Left renal pelvis (tissue), 4 donors: ENCODE measurements around the gene KRT1. TPM values are rescaled to one million over a fixed set of nuclear protein-coding genes. Genes with fewer than 3 reads are reported as not detected.

Source experiments
- DNase-seq, 4 donors: peaks; one replicate each; pipeline ENCODE4 v3.0.0-alpha.2; 2013; ENCODE audit warnings: low read depth in 4 of 4, low spot score in 3 of 4
- polyA plus RNA-seq, 4 donors: library from polyadenylated mRNA; unstranded; fragments of 120-200 nt; gene quantifications; one replicate each; pipeline ENCODE4 v1.2.1, GENCODE V29; 2013; ENCODE audit not compliant: insufficient read length in 4 of 4

The KRT1 gene
- polyA plus RNA-seq, 4 donors = 0.34 to 2.5 (median 0.39) TPM

GRCh38 chr12:52643233-52644077, 36.8 kb downstream of the KRT1 start:
- DNase-seq = no peak

DNA sequence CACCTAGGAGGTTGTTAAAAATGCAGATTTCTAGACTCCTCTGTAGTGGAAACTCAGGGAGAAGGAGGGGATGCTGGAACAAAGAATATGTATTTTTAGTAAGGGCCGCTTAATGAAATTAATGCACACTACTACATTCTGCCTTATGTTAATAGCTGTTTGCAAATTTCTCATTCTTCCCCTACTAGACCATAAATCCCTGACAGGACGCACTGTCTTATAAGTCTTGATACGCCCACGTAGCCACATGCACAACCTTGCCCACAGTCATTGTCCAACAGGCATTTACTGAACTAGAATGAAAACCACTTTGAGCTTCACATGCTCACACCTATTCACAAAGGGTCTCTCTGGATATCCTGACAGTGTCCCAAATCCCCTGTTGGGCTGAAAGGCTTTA, 38.7 kb downstream of the KRT1 start:
- no peak for DNase-seq

- DNase-seq = no peak
Observed at GRCh38 chr12:52637299-52637698, 42.9 kb downstream of the KRT1 start.

- no peak for DNase-seq
Observed at GRCh38 chr12:52636592-52637258, 43.5 kb downstream of the KRT1 start.

DNA sequence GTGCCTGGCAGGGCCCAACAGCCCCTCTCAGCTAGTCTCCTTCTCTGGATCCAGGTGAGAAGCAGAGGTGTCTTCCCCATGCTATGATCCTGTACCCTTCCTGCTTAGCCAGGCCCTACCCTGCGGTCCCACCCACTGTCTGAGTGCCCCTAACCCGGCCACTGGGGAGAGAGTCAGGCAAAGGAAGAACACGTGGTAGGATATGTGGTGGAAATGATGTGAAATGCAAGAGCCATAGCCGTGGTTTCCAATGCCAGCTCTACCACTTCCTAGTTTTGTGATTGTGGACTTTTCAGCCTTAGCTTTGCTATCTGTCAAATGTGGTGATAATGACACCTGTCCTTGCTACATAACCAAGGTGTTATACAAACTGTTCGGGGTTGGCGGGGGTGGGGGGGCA, 44.0 kb downstream of the KRT1 start:
- DNase-seq = no peak

GRCh38 chr12:52634266-52635056, 45.7 kb downstream of the KRT1 start:
- DNase-seq = no peak

DNA sequence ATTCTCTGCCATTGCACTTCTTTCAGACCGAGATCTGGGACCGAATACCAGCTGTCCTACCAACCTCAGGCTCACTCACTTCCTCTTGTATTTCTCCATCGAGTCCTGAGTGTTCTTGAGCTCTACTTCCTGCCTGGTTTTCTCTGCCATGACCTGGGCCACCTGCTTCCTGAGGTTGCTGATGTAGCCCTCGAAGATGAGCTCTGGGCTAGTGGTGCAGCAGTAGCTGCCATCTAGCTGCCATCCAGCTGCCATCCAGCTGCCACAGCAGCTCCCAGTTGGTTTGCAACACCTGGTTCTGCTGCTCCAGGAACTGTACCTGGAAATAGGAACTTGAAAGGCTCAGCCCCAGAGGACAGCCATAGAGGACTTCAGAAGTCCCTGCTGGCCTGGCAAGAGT, 46.8 kb downstream of the KRT1 start:
- DNase-seq = no peak

DNA sequence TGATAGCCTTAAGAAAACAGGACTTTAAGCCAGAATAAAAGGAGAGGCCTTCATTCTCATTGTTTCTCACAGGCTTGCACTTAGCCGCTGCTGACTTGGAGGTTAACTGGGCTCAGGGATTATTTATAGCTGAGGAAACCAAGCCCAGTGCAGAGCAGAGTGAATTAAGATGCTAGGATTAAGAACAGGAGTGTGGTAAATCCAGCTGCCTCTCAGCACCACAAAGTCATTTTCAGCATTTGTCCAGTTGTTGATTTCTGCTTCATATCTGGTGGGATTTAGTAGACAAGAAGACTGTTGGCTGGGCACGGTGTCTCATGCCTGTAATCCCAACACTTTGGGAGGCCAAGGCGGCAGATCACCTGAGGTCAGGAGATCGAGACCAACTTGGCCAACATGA, 47.6 kb downstream of the KRT1 start:
- DNase-seq = peak in 2 of 4 donors; percentile 10 to 12

GRCh38 chr12:52631676-52632459, 48.3 kb downstream of the KRT1 start:
- no peak for DNase-seq

DNA sequence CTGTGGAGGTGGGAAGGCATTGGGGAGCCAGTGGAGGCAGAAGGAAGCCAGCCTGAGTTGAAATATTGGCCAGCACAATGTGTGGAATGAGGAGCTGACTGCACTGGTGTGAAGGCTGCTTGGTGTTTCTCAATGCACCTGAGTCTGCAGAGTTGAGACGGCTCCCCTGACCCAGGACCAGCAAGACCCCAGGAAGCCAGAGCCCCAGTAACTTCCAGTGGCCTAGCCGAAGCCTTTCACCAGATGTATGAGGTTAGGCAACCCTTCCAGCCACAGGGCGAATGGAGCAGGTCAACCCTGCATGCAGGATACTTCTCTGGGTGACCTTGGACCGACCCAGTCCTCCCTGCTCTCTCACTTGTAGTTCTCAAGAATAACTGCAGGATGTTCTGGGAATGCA, 48.9 kb downstream of the KRT1 start:
- DNase-seq = no peak

DNA sequence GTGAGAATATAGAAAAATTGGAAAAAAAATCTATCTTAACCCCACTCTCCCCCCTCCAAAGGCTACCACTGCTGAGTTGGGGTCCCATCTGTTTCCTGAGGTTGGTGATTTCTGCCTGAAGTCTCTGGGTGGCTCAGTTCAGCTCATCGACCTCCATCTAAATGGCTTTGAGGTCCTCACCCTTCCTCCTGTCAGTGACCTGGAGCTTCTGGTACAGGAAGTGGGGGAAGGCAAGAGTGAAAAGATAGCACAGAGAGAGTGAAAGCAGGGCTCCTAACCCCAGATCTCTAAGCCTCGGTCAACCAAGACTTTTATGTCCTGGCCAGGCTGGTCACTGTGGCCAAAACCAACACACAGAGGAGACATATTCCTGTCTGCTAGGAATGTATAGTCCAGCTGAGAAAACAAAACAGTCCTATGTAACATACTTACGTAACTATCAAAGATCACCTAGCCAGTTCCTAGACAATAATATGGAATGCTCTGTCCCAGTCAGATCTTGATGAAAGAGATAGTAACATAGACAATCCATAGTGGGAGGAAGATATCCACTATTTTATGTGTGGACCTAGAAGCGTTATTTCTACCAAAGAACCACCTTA, 49.5 kb downstream of the KRT1 start:
- no peak for DNase-seq

GRCh38 chr12:52630008-52630500, 50.2 kb downstream of the KRT1 start:
- DNase-seq = no peak

DNA sequence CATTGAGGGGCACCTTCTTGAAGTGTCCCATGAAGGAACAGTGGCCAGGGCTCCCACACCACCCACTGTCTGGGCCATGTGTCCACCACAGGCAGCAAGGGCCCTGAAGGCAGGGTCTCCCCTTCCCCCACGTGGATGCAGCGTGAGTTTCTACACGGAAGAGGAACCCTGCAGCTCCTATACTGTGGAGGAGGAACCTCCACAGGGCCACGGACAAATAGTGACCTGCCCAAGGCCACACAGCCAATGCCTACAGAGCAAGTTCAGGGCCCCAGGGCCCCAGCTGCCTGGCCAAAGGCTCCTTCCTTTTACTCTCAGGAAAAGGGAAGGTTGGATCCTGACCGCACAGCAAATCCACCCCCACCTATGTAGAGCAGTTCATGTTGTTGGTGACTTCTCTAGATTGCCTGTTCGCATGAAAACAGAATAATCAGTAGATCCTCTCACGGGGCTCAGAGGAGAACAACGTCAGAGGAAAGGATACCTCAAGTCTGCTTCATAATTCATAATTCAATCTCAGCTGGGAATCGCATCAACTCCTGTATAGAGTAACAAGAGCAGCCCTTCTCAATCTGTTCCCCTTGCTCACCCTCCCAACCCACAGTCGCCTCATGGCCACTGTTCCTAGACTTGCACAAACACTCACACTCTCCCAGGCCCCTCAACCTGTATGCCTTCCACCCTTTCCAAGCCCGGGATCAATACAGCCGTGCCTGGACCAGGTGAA, 50.8 kb downstream of the KRT1 start:
- DNase-seq = no peak

- DNase-seq = no peak
Observed at GRCh38 chr12:52628841-52629240, 51.4 kb downstream of the KRT1 start.

GRCh38 chr12:52628111-52628507, 52.1 kb downstream of the KRT1 start:
- no peak for DNase-seq

GRCh38 chr12:52627395-52628110, 52.7 kb downstream of the KRT1 start:
- no peak for DNase-seq
